Osteocyte (in vitro differentiated cells): ENCODE results near the gene FAM237B. TPM values are rescaled to one million over a fixed set of nuclear protein-coding genes. Genes with fewer than 3 reads are reported as not detected.
"Not testable (repeated sequence)": the region's sequence is repeated elsewhere in the genome, so short reads cannot be mapped to it uniquely, and the experiment has no call there.

Experiments
- DNase-seq: peaks from one replicate; pipeline ENCODE4 v3.0.0; 2021; ENCODE audit warnings: mixed read lengths; ENCODE audit not compliant: unreplicated experiment; ENCODE audit errors: extremely low spot score
- H3K27ac Mint-ChIP-seq: one replicate; pipeline ENCODE4 v1.8.0; 2021; ENCODE audit warnings: mild to moderate bottlenecking, mixed read lengths; ENCODE audit not compliant: unreplicated experiment
- H3K27me3 Mint-ChIP-seq: one replicate; pipeline ENCODE4 v1.8.0; 2021; ENCODE audit warnings: mixed read lengths; ENCODE audit not compliant: unreplicated experiment
- H3K36me3 Mint-ChIP-seq: one replicate; pipeline ENCODE4 v1.8.0; 2021; ENCODE audit warnings: mixed read lengths; ENCODE audit not compliant: unreplicated experiment
- H3K4me1 Mint-ChIP-seq: one replicate; pipeline ENCODE4 v1.8.0; 2021; ENCODE audit warnings: mixed read lengths; ENCODE audit not compliant: unreplicated experiment
- H3K4me3 Mint-ChIP-seq: one replicate; pipeline ENCODE4 v1.8.0; 2021; ENCODE audit warnings: mild to moderate bottlenecking, moderate library complexity, mixed read lengths; ENCODE audit not compliant: unreplicated experiment
- H3K9me3 Mint-ChIP-seq: one replicate; pipeline ENCODE4 v1.8.0; 2021; ENCODE audit warnings: mixed read lengths; ENCODE audit not compliant: unreplicated experiment
- CTCF ChIP-seq: fragments of 200-600 bp; sonication (generic); IDR thresholded peaks from 2 replicates; pipeline ENCODE4 v1.5.0; 2021; ENCODE audit warnings: antibody characterized with exemption, mild to moderate bottlenecking, moderate library complexity
- long read RNA-seq: library from polyadenylated mRNA; unstranded; transcript quantifications from one replicate; pipeline ENCODE4 v2.0.0, GENCODE V29; 2021
- total RNA-seq: library from RNA; stranded (reverse); gene quantifications from 2 replicates; pipeline ENCODE4 v1.2.1, GENCODE V29; 2021

The FAM237B gene
- total RNA-seq, result not detected in 2 replicates
- long read RNA-seq, result 0 reads

GRCh38 chr7:90320801-90321494, at the start of gene FAM237B:
TSS of gene FAM237B (minus strand) at chr7:90321304. CDS start at chr7:90319748, 1,556 bp downstream.
- peak within 1 kb of the TSS; percentile 19 for H3K4me3 Mint-ChIP-seq
- peaks cover 67% of the 10 kb centered on the region for H3K27me3 Mint-ChIP-seq
- no peak for DNase-seq
- no peak within 1 kb of the TSS for H3K27ac Mint-ChIP-seq
- H3K36me3 Mint-ChIP-seq, result no peaks in the 10 kb centered on the region
- no peaks in the 10 kb centered on the region for H3K9me3 Mint-ChIP-seq
- H3K4me1 Mint-ChIP-seq, result peaks cover 6% of the 10 kb centered on the region
- no peak for TF ChIP-seq CTCF

GRCh38 chr7:90351987-90352386, 30.9 kb upstream of the FAM237B start:
- Mint-ChIP-seq H3K27ac (no peak overlapping the region), H3K27me3 (no peaks in the 10 kb centered on the region), H3K9me3 (peaks cover 3% of the 10 kb centered on the region), H3K4me3 (no peak overlapping the region), H3K36me3 (peaks cover 14% of the 10 kb centered on the region), H3K4me1 (peaks cover 8% of the 10 kb centered on the region)
- no peak for DNase-seq
- TF ChIP-seq CTCF, result no peak

GRCh38 chr7:90350032-90350431, 28.9 kb upstream of the FAM237B start:
- not testable (repeated sequence) for DNase-seq, H3K4me3 Mint-ChIP-seq, H3K9me3 Mint-ChIP-seq, H3K27me3 Mint-ChIP-seq, H3K27ac Mint-ChIP-seq, H3K36me3 Mint-ChIP-seq
- peaks cover 19% of the 10 kb centered on the region for H3K4me1 Mint-ChIP-seq

- H3K36me3 Mint-ChIP-seq, result peaks cover 2% of the 10 kb centered on the region
- no peaks in the 10 kb centered on the region for H3K9me3 Mint-ChIP-seq
- H3K4me3 Mint-ChIP-seq, result no peak overlapping the region
- H3K4me1 Mint-ChIP-seq, result peaks cover 20% of the 10 kb centered on the region
- no peak for DNase-seq
- H3K27ac Mint-ChIP-seq, result no peak overlapping the region
- no peaks in the 10 kb centered on the region for H3K27me3 Mint-ChIP-seq
- TF ChIP-seq CTCF, result no peak
Observed at GRCh38 chr7:90349305-90349704, 28.2 kb upstream of the FAM237B start.

- Mint-ChIP-seq H3K27me3 (no peaks in the 10 kb centered on the region), H3K27ac (no peak overlapping the region), H3K9me3 (no peaks in the 10 kb centered on the region), H3K4me1 (peaks cover 20% of the 10 kb centered on the region), H3K4me3 (peak overlapping the region; percentile 92), H3K36me3 (peaks cover 2% of the 10 kb centered on the region)
- no peak for TF ChIP-seq CTCF
- DNase-seq, result no peak
Observed at GRCh38 chr7:90347759-90348158, 26.7 kb upstream of the FAM237B start.
